ENCODE measurements around the gene STAT4. TPM values are rescaled to one million over a fixed set of nuclear protein-coding genes. Genes with fewer than 3 reads are reported as not detected.

The STAT4 gene
- total RNA-seq, 1 donor: 163 TPM

GRCh38 chr2:190986221-190986953 lies 164.4 kb downstream of the STAT4 start:
- Histone ChIP-seq H3K9me3 (ENCODE audit: low read depth, low read length) (no peaks in the 10 kb centered on the region), H3K27me3 (ENCODE audit: insufficient read depth, low read length) (no peaks in the 10 kb centered on the region), H3K4me3 (ENCODE audit: low read length) (no peak overlapping the region), H3K4me1 (ENCODE audit: insufficient read depth, low read length) (peaks cover 3% of the 10 kb centered on the region)

GRCh38 chr2:190984595-190984994 lies 166.2 kb downstream of the STAT4 start:
- Histone ChIP-seq H3K27me3 (ENCODE audit: insufficient read depth, low read length) (no peaks in the 10 kb centered on the region), H3K4me3 (ENCODE audit: low read length) (no peak overlapping the region), H3K4me1 (ENCODE audit: insufficient read depth, low read length) (peaks cover 11% of the 10 kb centered on the region), H3K9me3 (ENCODE audit: low read depth, low read length) (no peaks in the 10 kb centered on the region)

- Histone ChIP-seq H3K4me3 (ENCODE audit: low read length) (no peak overlapping the region), H3K4me1 (ENCODE audit: insufficient read depth, low read length) (peaks cover 11% of the 10 kb centered on the region), H3K27me3 (ENCODE audit: insufficient read depth, low read length) (no peaks in the 10 kb centered on the region), H3K9me3 (ENCODE audit: low read depth, low read length) (no peaks in the 10 kb centered on the region)
Observed at GRCh38 chr2:190982262-190983034, 168.3 kb downstream of the STAT4 start.

- Histone ChIP-seq H3K4me1 (ENCODE audit: insufficient read depth, low read length) (peaks cover 11% of the 10 kb centered on the region), H3K9me3 (ENCODE audit: low read depth, low read length) (no peaks in the 10 kb centered on the region), H3K4me3 (ENCODE audit: low read length) (no peak overlapping the region), H3K27me3 (ENCODE audit: insufficient read depth, low read length) (no peaks in the 10 kb centered on the region)
Observed at GRCh38 chr2:190981733-190982132, 169.1 kb downstream of the STAT4 start.

- Histone ChIP-seq H3K9me3 (ENCODE audit: low read depth, low read length) (no peaks in the 10 kb centered on the region), H3K4me3 (ENCODE audit: low read length) (no peak overlapping the region), H3K27me3 (ENCODE audit: insufficient read depth, low read length) (no peaks in the 10 kb centered on the region), H3K4me1 (ENCODE audit: insufficient read depth, low read length) (peaks cover 11% of the 10 kb centered on the region)
Observed at GRCh38 chr2:190981333-190981732, 169.5 kb downstream of the STAT4 start.

- Histone ChIP-seq H3K27me3 (ENCODE audit: insufficient read depth, low read length) (no peaks in the 10 kb centered on the region), H3K9me3 (ENCODE audit: low read depth, low read length) (no peaks in the 10 kb centered on the region), H3K4me1 (ENCODE audit: insufficient read depth, low read length) (peaks cover 8% of the 10 kb centered on the region), H3K4me3 (ENCODE audit: low read length) (no peak overlapping the region)
Observed at GRCh38 chr2:190980630-190981209, 170.1 kb downstream of the STAT4 start.

- Histone ChIP-seq H3K4me3 (ENCODE audit: low read length) (no peak overlapping the region), H3K4me1 (ENCODE audit: insufficient read depth, low read length) (peaks cover 8% of the 10 kb centered on the region), H3K9me3 (ENCODE audit: low read depth, low read length) (no peaks in the 10 kb centered on the region), H3K27me3 (ENCODE audit: insufficient read depth, low read length) (no peaks in the 10 kb centered on the region)
Observed at GRCh38 chr2:190979906-190980629, 170.7 kb downstream of the STAT4 start.

Other genes with a start within 250 kb of the STAT4 start
- gene STAT1, start 136.8 kb downstream of the STAT4 start, total RNA-seq: 89.9 TPM
- gene MYO1B, start 94.4 kb upstream of the STAT4 start, total RNA-seq: 0.73 TPM

All from mononuclear cell (primary cell).